Muscle of leg (tissue), 11 donors: Measurements from ENCODE around the gene MBOAT1. TPM values are rescaled to one million over a fixed set of nuclear protein-coding genes. Genes with fewer than 3 reads are reported as not detected.
A peak's percentile ranks its signal among the peaks of the same experiment; 100 is the strongest.
"Not testable (repeated sequence)": the region's sequence is repeated elsewhere in the genome, so short reads cannot be mapped to it uniquely, and the experiment has no call there.

ENCODE experiments used
- DNase-seq: peaks from one replicate; pipeline ENCODE4 v3.0.0; 2013
- H3K27ac ChIP-seq: one replicate; pipeline ENCODE4 v1.5.1; 2013; ENCODE audit warnings: mild to moderate bottlenecking, low read length, control low read depth
- H3K27me3 ChIP-seq: one replicate; pipeline ENCODE4 v1.6.1; 2013; ENCODE audit warnings: low read length; ENCODE audit not compliant: control insufficient read depth, insufficient read depth
- H3K36me3 ChIP-seq: one replicate; pipeline ENCODE4 v1.6.1; 2013; ENCODE audit warnings: low read length; ENCODE audit not compliant: control insufficient read depth, insufficient read depth
- H3K4me1 ChIP-seq: one replicate; pipeline ENCODE4 v1.6.1; 2013; ENCODE audit warnings: low read length; ENCODE audit not compliant: control insufficient read depth, insufficient read depth
- H3K4me3 ChIP-seq: one replicate; pipeline ENCODE4 v1.5.1; 2013; ENCODE audit warnings: low read length, control low read depth
- H3K9me3 ChIP-seq: replicated peaks from 2 replicates; pipeline ENCODE4 v1.6.1; 2013; ENCODE audit warnings: low read depth, low read length; ENCODE audit not compliant: control insufficient read depth
- WGBS: methylation state at CpG from one replicate; pipeline ENCODE4 v1.1.5; 2013; ENCODE audit warnings: missing lambda C conversion rate; ENCODE audit not compliant: insufficient coverage; 5-methylcytosine and 5-hydroxymethylcytosine counted together
- polyA plus RNA-seq, 8 donors: library from polyadenylated mRNA; unstranded; fragments of 120-200 nt; gene quantifications; one replicate each; pipeline versions ENCODE4 v1.2.1 to v1.2.3, GENCODE V29; 2013; ENCODE audit warnings: inconsistent platforms in 1 of 8, low replicate concordance in 1 of 8; ENCODE audit not compliant: insufficient read length in 8 of 8, insufficient read depth in 1 of 8
- total RNA-seq: library from RNA; stranded (reverse); fragments of 120-200 nt; gene quantifications from one replicate; pipeline ENCODE4 v1.2.4, GENCODE V29; 2013

Gene MBOAT1
- total and polyA plus RNA-seq, 9 donors = 3.5 to 6.1 (median 4.5) TPM

- not testable (repeated sequence) for DNase-seq
- WGBS = 95% methylated on average over 28 of the region's 29 CpGs
Observed at GRCh38 chr6:20244807-20245681, 32.8 kb upstream of the MBOAT1 start.

GRCh38 chr6:20243288-20243687, 31.0 kb upstream of the MBOAT1 start:
- no peaks in the 10 kb centered on the region for H3K36me3 ChIP-seq
- H3K4me3 ChIP-seq = no peak overlapping the region
- no peaks in the 10 kb centered on the region for H3K4me1 ChIP-seq
- H3K27ac ChIP-seq = no peak overlapping the region
- no peak for DNase-seq
- no peaks in the 10 kb centered on the region for H3K9me3 ChIP-seq
- WGBS = no CpG with 5 or more reads among the region's 1 CpG
- no peaks in the 10 kb centered on the region for H3K27me3 ChIP-seq

More at GRCh38 chr6:20244807-20245681, 32.8 kb upstream of the MBOAT1 start:
- H3K27me3 ChIP-seq, H3K4me1 ChIP-seq, H3K9me3 ChIP-seq, H3K4me3 ChIP-seq, H3K27ac ChIP-seq, H3K36me3 ChIP-seq: not testable (repeated sequence)

- Histone ChIP-seq H3K36me3 (no peaks in the 10 kb centered on the region), H3K27me3 (no peaks in the 10 kb centered on the region), H3K9me3 (no peaks in the 10 kb centered on the region), H3K27ac (no peak overlapping the region), H3K4me1 (no peaks in the 10 kb centered on the region), H3K4me3 (no peak overlapping the region)
- no CpG with 5 or more reads among the region's 1 CpG for WGBS
- no peak for DNase-seq
Observed at GRCh38 chr6:20242397-20242796, 30.1 kb upstream of the MBOAT1 start.

- H3K27ac ChIP-seq = no peak overlapping the region
- H3K4me3 ChIP-seq = no peak overlapping the region
- no peaks in the 10 kb centered on the region for H3K4me1 ChIP-seq
- no peaks in the 10 kb centered on the region for H3K27me3 ChIP-seq
- H3K9me3 ChIP-seq = no peaks in the 10 kb centered on the region
- H3K36me3 ChIP-seq = no peaks in the 10 kb centered on the region
- DNase-seq = no peak
- WGBS = 67% methylated on average over 1 of the region's 2 CpGs
Observed at GRCh38 chr6:20241102-20241501, 28.8 kb upstream of the MBOAT1 start.

GRCh38 chr6:20238688-20239587, 26.7 kb upstream of the MBOAT1 start:
- Histone ChIP-seq H3K36me3 (no peaks in the 10 kb centered on the region), H3K9me3 (no peaks in the 10 kb centered on the region), H3K27me3 (no peaks in the 10 kb centered on the region), H3K27ac (no peak overlapping the region), H3K4me1 (no peaks in the 10 kb centered on the region), H3K4me3 (no peak overlapping the region)
- DNase-seq = no peak
- 91% methylated on average over 42 of the region's 47 CpGs for WGBS

- Histone ChIP-seq H3K4me3 (no peak overlapping the region), H3K27me3 (no peaks in the 10 kb centered on the region), H3K27ac (no peak overlapping the region), H3K4me1 (no peaks in the 10 kb centered on the region), H3K36me3 (no peaks in the 10 kb centered on the region), H3K9me3 (no peaks in the 10 kb centered on the region)
- no peak for DNase-seq
- 73% methylated on average over 6 of the region's 10 CpGs for WGBS
Observed at GRCh38 chr6:20237677-20238460, 25.6 kb upstream of the MBOAT1 start.

- no peaks in the 10 kb centered on the region for H3K4me1 ChIP-seq
- H3K9me3 ChIP-seq = no peaks in the 10 kb centered on the region
- WGBS = no CpG with 5 or more reads among the region's 2 CpGs
- no peak overlapping the region for H3K27ac ChIP-seq
- peak; percentile 25 for DNase-seq
- no peaks in the 10 kb centered on the region for H3K36me3 ChIP-seq
- no peak overlapping the region for H3K4me3 ChIP-seq
- H3K27me3 ChIP-seq = no peaks in the 10 kb centered on the region
Observed at GRCh38 chr6:20236909-20237600, 24.8 kb upstream of the MBOAT1 start.

GRCh38 chr6:20236344-20236743, 24.1 kb upstream of the MBOAT1 start:
- Histone ChIP-seq H3K27ac (no peak overlapping the region), H3K9me3 (no peaks in the 10 kb centered on the region), H3K27me3 (no peaks in the 10 kb centered on the region), H3K4me3 (no peak overlapping the region), H3K4me1 (no peaks in the 10 kb centered on the region), H3K36me3 (no peaks in the 10 kb centered on the region)
- 57% methylated on average over 1 of the region's 3 CpGs for WGBS
- DNase-seq = no peak

GRCh38 chr6:20235041-20235440, 22.8 kb upstream of the MBOAT1 start:
- H3K4me1 ChIP-seq = no peaks in the 10 kb centered on the region
- H3K4me3 ChIP-seq = no peak overlapping the region
- H3K27ac ChIP-seq = no peak overlapping the region
- DNase-seq = no peak
- no peaks in the 10 kb centered on the region for H3K36me3 ChIP-seq
- no peaks in the 10 kb centered on the region for H3K9me3 ChIP-seq
- 87% methylated on average over 3 of the region's 6 CpGs for WGBS
- no peaks in the 10 kb centered on the region for H3K27me3 ChIP-seq
